Hepatocyte (in vitro differentiated cells): ENCODE results near the gene NECAB3. TPM values are rescaled to one million over a fixed set of nuclear protein-coding genes. Genes with fewer than 3 reads are reported as not detected.

Experiments
- DNase-seq: peaks from one replicate; pipeline ENCODE4 v3.0.0-alpha.2; 2016; ENCODE audit warnings: low spot score
- H2AFZ ChIP-seq: fragments of 200-600 bp; sonication (generic); 2 replicates; pipeline ENCODE4 v1.6.0; 2016; ENCODE audit warnings: antibody characterized with exemption, mild to moderate bottlenecking
- H3K27ac ChIP-seq: fragments of 200-600 bp; sonication (generic); 2 replicates; pipeline ENCODE4 v1.5.1; 2016; ENCODE audit warnings: mild to moderate bottlenecking
- H3K27me3 ChIP-seq: fragments of 200-600 bp; sonication (generic); 2 replicates; pipeline ENCODE4 v1.6.1; 2016
- H3K36me3 ChIP-seq: fragments of 200-600 bp; sonication (generic); replicated peaks from 2 replicates; pipeline ENCODE4 v1.5.1; 2016; ENCODE audit warnings: low read depth; ENCODE audit not compliant: insufficient read depth
- H3K4me1 ChIP-seq: fragments of 200-600 bp; sonication (generic); 2 replicates; pipeline ENCODE4 v1.5.1; 2016; ENCODE audit warnings: mild to moderate bottlenecking, moderate library complexity; ENCODE audit not compliant: insufficient read depth
- H3K4me2 ChIP-seq: fragments of 200-600 bp; sonication (generic); 2 replicates; pipeline ENCODE4 v1.6.0; 2016
- H3K4me3 ChIP-seq: fragments of 200-600 bp; sonication (generic); 2 replicates; pipeline ENCODE4 v1.5.1; 2016; ENCODE audit warnings: mild to moderate bottlenecking
- H3K79me2 ChIP-seq: fragments of 200-600 bp; sonication (generic); 2 replicates; pipeline ENCODE4 v1.6.0; 2017; ENCODE audit warnings: mild to moderate bottlenecking
- H3K9me2 ChIP-seq: fragments of 200-600 bp; sonication (generic); replicated peaks from 2 replicates; pipeline ENCODE4 v1.6.0; 2017; ENCODE audit warnings: mild to moderate bottlenecking; ENCODE audit not compliant: insufficient read depth
- H3K9me3 ChIP-seq: fragments of 200-600 bp; sonication (generic); 2 replicates; pipeline ENCODE4 v1.5.1; 2016; ENCODE audit warnings: low read depth, mild to moderate bottlenecking
- H4K20me1 ChIP-seq: fragments of 200-600 bp; sonication (generic); 2 replicates; pipeline ENCODE4 v1.6.0; 2016; ENCODE audit warnings: mild to moderate bottlenecking; ENCODE audit not compliant: insufficient read depth, poor library complexity, severe bottlenecking
- CTCF ChIP-seq: fragments of 200-600 bp; sonication (generic); IDR thresholded peaks from 2 replicates; pipeline ENCODE4 v1.5.1; 2016; ENCODE audit warnings: antibody characterized with exemption, mild to moderate bottlenecking; ENCODE audit not compliant: poor library complexity
- EZH2 ChIP-seq: fragments of 200-600 bp; sonication (generic); IDR thresholded peaks from 2 replicates; pipeline ENCODE4 v1.6.1; 2016; ENCODE audit warnings: antibody characterized with exemption, mild to moderate bottlenecking, borderline replicate concordance
- EZH2phosphoT487 ChIP-seq: fragments of 200-600 bp; sonication (generic); IDR thresholded peaks from one replicate; pipeline ENCODE4 v1.6.1; 2018; ENCODE audit warnings: antibody characterized with exemption, mild to moderate bottlenecking, low read depth, moderate library complexity; ENCODE audit not compliant: unreplicated experiment, severe bottlenecking
- WGBS: methylation state at CpG from one replicate; pipeline ENCODE4 v1.1.6; 2016; ENCODE audit warnings: low lambda C conversion rate; ENCODE audit errors: missing lambda C conversion rate; 5-methylcytosine and 5-hydroxymethylcytosine counted together
- polyA plus RNA-seq: library from polyadenylated mRNA; unstranded; fragments of >200 nt; fragmentation: Nextera tagmentation; extraction: Ambion mirVana; gene quantifications from 2 replicates; pipeline ENCODE4 v1.2.1, GENCODE V29; 2016
- total RNA-seq: library from RNA; depleted of rRNA; stranded (reverse); fragments of >200 nt; gene quantifications from 2 replicates; pipeline ENCODE4 v1.2.3, GENCODE V29; 2014

The NECAB3 gene
- total and polyA plus RNA-seq, 2 experiments from 2014 or later, result 50.6 to 55.4 TPM

GRCh38 chr20:33627577-33628216 is 46.5 kb downstream of the NECAB3 start:
- H3K79me2 ChIP-seq, result no peaks in the 10 kb centered on the region
- H3K9me2 ChIP-seq, result no peaks in the 10 kb centered on the region
- H3K27me3 ChIP-seq, result no peaks in the 10 kb centered on the region
- no peak overlapping the region for H3K4me3 ChIP-seq
- H3K4me2 ChIP-seq, result no peak overlapping the region
- 99% methylated on average over 4 of the region's 4 CpGs for WGBS
- H3K27ac ChIP-seq, result no peak overlapping the region
- no peak for TF ChIP-seq EZH2
- H4K20me1 ChIP-seq, result no peaks in the 10 kb centered on the region
- DNase-seq, result no peak
- no peak overlapping the region for H2AFZ ChIP-seq
- no peaks in the 10 kb centered on the region for H3K4me1 ChIP-seq
- H3K36me3 ChIP-seq, result peaks cover 5% of the 10 kb centered on the region
- H3K9me3 ChIP-seq, result no peaks in the 10 kb centered on the region

GRCh38 chr20:33626190-33626589 is 48.0 kb downstream of the NECAB3 start:
- Histone ChIP-seq H3K4me3 (no peak overlapping the region), H3K4me1 (no peaks in the 10 kb centered on the region), H3K9me2 (no peaks in the 10 kb centered on the region), H3K27me3 (no peaks in the 10 kb centered on the region), H4K20me1 (no peaks in the 10 kb centered on the region), H3K9me3 (no peaks in the 10 kb centered on the region), H3K36me3 (peaks cover 5% of the 10 kb centered on the region), H3K79me2 (no peaks in the 10 kb centered on the region), H3K4me2 (no peak overlapping the region), H2AFZ (no peak overlapping the region), H3K27ac (no peak overlapping the region)
- DNase-seq, result no peak
- 97% methylated on average over 4 of the region's 4 CpGs for WGBS
- no peak for TF ChIP-seq EZH2
- no peak for TF ChIP-seq EZH2phosphoT487

GRCh38 chr20:33624399-33624798 is 49.8 kb downstream of the NECAB3 start:
- H3K36me3 ChIP-seq, result peaks cover 7% of the 10 kb centered on the region
- 95% methylated on average over 3 of the region's 3 CpGs for WGBS

GRCh38 chr20:33622705-33623365 is 51.4 kb downstream of the NECAB3 start:
- H3K4me1 ChIP-seq, result no peaks in the 10 kb centered on the region
- H3K4me3 ChIP-seq, result no peak overlapping the region
- no peak for DNase-seq
- no peaks in the 10 kb centered on the region for H3K9me2 ChIP-seq
- no peaks in the 10 kb centered on the region for H4K20me1 ChIP-seq
- H2AFZ ChIP-seq, result no peak overlapping the region
- H3K27me3 ChIP-seq, result no peaks in the 10 kb centered on the region
- 91% methylated on average over 10 of the region's 10 CpGs for WGBS
- no peaks in the 10 kb centered on the region for H3K9me3 ChIP-seq
- H3K4me2 ChIP-seq, result no peak overlapping the region
- no peak overlapping the region for H3K27ac ChIP-seq
- peaks cover 4% of the 10 kb centered on the region for H3K36me3 ChIP-seq
- no peaks in the 10 kb centered on the region for H3K79me2 ChIP-seq
- TF ChIP-seq CTCF, result no peak
- TF ChIP-seq EZH2, result no peak
- TF ChIP-seq EZH2phosphoT487, result no peak

More at GRCh38 chr20:33624399-33624798, 49.8 kb downstream of the NECAB3 start:
- no peak overlapping the region for H3K4me2 ChIP-seq
- H3K4me1 ChIP-seq, result no peaks in the 10 kb centered on the region
- H3K4me3 ChIP-seq, result no peak overlapping the region
- DNase-seq, result no peak
- no peaks in the 10 kb centered on the region for H4K20me1 ChIP-seq
- H2AFZ ChIP-seq, result no peak overlapping the region
- no peaks in the 10 kb centered on the region for H3K27me3 ChIP-seq
- no peaks in the 10 kb centered on the region for H3K9me3 ChIP-seq
- no peaks in the 10 kb centered on the region for H3K79me2 ChIP-seq
- H3K27ac ChIP-seq, result no peak overlapping the region
- no peaks in the 10 kb centered on the region for H3K9me2 ChIP-seq
- TF ChIP-seq EZH2phosphoT487, result no peak
